ENCODE results near the gene ELL2. TPM values are rescaled to one million over a fixed set of nuclear protein-coding genes. Genes with fewer than 3 reads are reported as not detected.

Gene ELL2
- 18.9 TPM for total RNA-seq

DNA sequence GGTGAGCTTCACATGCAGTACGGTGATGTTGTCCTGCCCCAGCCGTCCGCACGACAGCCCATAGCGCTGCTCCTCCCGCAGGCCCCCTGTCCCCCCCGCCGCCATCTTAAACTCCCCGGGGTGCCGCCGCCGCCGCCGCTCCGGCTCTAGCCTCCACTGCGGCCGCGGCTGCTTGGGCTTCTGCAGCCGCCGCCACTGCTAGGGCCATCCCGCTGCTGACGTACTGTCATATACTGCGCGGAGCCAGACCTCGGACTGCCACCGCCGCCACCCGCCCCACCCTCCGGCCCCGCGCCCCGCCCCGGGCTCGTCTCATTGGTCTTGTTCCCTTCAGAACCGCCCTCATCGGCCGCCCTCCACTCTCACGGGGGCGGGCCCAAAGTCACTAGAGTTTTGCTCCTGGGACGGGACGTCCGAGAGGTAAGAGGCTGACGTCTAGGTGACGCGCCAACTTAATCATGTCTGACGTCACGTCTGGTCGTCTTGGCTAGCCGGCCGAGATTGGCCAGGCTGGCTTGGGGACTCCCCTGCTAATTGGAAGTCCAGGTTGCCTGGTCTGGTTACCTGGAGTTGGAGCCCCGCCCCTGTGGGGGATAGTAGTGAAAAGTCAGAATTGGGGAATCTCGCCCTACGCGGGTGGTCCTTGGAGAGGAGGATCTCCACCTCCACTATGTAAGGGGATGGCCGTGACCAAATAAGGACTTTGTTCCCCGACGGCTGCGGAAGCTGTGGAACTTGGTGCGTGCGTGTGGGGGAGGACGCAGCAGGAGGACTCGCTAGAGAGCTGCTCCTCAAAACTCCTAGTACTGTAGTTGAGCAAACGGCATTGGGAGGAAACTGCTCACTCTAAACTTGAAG lies at the start of gene ELL2:
ELL2 (minus strand) TSS at position 235 of the 858 bp plus-strand sequence; CDS start at position 105, 130 bp downstream.

Other genes with a start within 250 kb of the ELL2 start
- 151 TPM for gene RHOBTB3, start 230.5 kb downstream of the ELL2 start, total RNA-seq
- gene GLRX, start 139.1 kb downstream of the ELL2 start, total RNA-seq = 49.0 TPM